Upper lobe of left lung (tissue), 4 donors: Measurements from ENCODE around the gene ALCAM.

ENCODE experiments used
- CTCF ChIP-seq, 6 experiments: fragments of 450-650 bp in 4 of 6; fragments of 200-600 bp in 2 of 6; sonication (generic) in 2 of 6; IDR thresholded peaks; one replicate each; pipeline ENCODE4 v1.5.1; 2016 to 2019; ENCODE audit warnings: antibody characterized with exemption in 6 of 6
- EP300 ChIP-seq, 4 donors: sonication (generic); formaldehyde crosslinking; IDR thresholded peaks; one replicate each; pipeline ENCODE4 v1.5.1; 2017; ENCODE audit warnings: antibody characterized with exemption in 4 of 4, control low read depth in 2 of 4
- POLR2AphosphoS5 ChIP-seq, 2 donors: sonication (generic); formaldehyde crosslinking; IDR thresholded peaks; one replicate each; pipeline ENCODE4 v1.5.1; 2017; ENCODE audit warnings: antibody characterized with exemption in 2 of 2

DNA sequence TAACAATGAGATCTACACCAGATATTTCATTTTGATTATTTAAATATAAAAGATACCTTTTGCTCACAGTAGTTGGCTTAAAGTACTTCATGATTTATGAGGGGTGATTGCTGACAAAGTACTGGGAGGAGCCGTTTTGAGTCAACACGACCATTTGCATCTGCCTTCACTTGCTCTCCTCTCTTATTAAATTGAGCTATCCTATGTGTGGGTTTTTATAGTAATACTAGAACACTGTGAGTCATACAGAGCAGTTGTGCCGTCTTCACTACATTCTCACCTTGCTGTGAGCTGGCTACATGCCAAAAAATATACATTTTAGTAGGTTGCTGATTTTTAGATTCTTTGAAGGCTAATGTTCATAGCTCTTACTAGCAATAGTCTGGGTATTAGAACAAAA lies 161.2 kb downstream of the ALCAM start:
- TF ChIP-seq CTCF (IDR thresholded peaks at IDR 0.05): no peak
- TF ChIP-seq POLR2AphosphoS5 (IDR thresholded peaks at IDR 0.05): no peak
- TF ChIP-seq EP300 (IDR thresholded peaks at IDR 0.05): no peak
